ENCODE measurements around the gene CALCR.

The CALCR gene

DNA sequence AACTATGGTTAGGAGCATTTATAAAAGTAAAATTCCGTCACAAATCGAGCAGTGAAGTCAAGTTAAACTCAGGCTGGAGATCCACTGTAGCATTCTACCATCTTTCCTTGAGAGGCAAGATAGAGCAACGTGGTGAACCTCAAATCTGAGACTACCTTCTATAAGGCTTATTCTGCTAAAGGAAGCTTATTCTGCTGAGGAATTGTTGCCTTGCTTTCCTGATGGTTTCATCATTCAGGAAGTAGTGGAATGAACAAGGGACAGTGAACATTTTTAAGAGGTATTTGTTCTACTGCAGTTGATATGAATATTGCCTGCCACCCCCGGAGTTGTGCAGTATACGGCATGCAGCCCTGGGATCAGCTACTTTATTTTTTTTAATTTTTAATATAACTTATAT, 171.6 kb downstream of the CALCR start:
- H3K27me3 ChIP-seq (ENCODE audit: low read depth) = no peaks in the 10 kb centered on the region
- in situ Hi-C loops (cut with MboI; ENCODE audit: low sequenced_read_pairs) = no loop called here
- H3K9me3 ChIP-seq = no peaks in the 10 kb centered on the region; the same call in 1 of the 2 replicates
- no peak for DNase-seq (ENCODE audit: low spot score in 2 of 2)
- no peak overlapping the region for H3K4me3 ChIP-seq
- no peaks in the 10 kb centered on the region for H3K36me3 ChIP-seq (replicated peaks)
- H3K4me1 ChIP-seq = no peaks in the 10 kb centered on the region

DNA sequence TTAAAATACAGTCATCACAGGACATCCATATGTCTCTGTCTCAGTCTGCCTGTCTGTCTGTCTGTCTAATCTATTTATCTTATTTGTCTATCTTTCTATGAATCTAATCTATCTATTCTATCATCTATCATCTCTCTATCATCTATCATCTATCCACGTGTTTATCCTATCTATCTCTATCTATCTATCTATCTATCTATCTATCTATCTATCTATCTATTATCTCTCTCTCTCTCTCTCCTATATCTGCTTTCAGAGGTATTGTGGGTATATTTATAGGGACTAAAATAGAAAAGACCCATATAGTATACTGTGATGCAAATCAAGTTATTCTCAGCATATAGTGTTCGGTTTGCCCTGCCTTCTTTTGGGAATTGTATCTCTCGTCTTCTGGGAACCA, 174.9 kb downstream of the CALCR start:
- in situ Hi-C loops (cut with MboI; ENCODE audit: low sequenced_read_pairs) = no loop called here
- no peak overlapping the region for H3K4me3 ChIP-seq

DNA sequence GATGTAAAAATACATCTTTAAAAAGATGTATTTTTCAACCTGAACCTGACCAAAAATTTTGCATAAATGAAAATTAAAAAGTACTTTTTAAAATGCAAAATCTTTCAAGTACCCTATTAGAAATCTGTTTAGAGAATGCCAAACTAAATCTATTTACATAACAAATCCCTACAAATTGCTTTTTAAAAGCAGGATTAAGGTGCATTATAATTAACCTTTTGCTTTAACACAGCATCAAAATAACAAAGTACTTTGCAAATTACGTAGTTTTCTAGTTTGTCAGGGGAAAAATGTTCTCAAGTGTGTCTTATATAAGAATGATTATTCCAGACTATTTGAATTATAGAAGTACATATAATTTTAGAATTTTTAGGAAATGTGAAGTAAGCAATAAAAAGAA, 181.5 kb downstream of the CALCR start:
- DNase-seq (ENCODE audit: low spot score in 2 of 2) = peak in 1 of 2 experiments; percentile 77
- no peaks in the 10 kb centered on the region for H3K9me3 ChIP-seq
- peaks cover 11% of the 10 kb centered on the region for H3K27me3 ChIP-seq (ENCODE audit: low read depth)
- in situ Hi-C loops (cut with MboI; ENCODE audit: low sequenced_read_pairs) = no loop called here
- no peak overlapping the region for H3K4me3 ChIP-seq
- H3K4me1 ChIP-seq = peaks cover 10% of the 10 kb centered on the region
- no peaks in the 10 kb centered on the region for H3K36me3 ChIP-seq (replicated peaks)

More for the DNA sequence above, 174.9 kb downstream of the CALCR start:
- DNase-seq (ENCODE audit: low spot score in 2 of 2) = no peak
- Histone ChIP-seq H3K4me1 (no peaks in the 10 kb centered on the region), H3K27me3 (ENCODE audit: low read depth) (no peaks in the 10 kb centered on the region; the same call in 1 of the 2 replicates), H3K9me3 (no peaks in the 10 kb centered on the region), H3K36me3 (replicated peaks) (no peaks in the 10 kb centered on the region)

DNA sequence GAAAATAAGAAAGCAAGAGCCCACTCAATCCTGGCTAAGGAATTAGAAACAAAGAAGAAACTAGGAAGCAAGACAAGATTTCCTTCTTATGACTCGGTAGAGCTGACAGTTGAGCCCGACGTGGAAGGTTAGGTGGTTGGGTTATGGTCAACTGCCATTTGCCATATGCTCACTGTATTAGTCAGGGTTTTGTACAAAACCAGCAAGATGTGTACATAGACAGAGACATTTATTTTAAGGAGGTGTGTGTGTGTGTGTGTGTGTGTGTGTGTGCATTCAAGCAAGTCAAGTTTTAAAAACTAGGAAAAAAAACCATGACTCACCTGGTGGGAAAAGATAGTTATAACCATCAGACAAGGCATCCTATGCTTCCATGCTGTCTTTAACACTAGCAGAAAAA, 183.9 kb downstream of the CALCR start:
- H3K4me3 ChIP-seq = no peak overlapping the region
- no peak for DNase-seq (ENCODE audit: low spot score in 2 of 2)
- H3K27me3 ChIP-seq (ENCODE audit: low read depth) = peaks cover 11% of the 10 kb centered on the region
- H3K36me3 ChIP-seq (replicated peaks) = no peaks in the 10 kb centered on the region
- H3K9me3 ChIP-seq = no peaks in the 10 kb centered on the region
- H3K4me1 ChIP-seq = peaks cover 10% of the 10 kb centered on the region
- in situ Hi-C loops (cut with MboI; ENCODE audit: low sequenced_read_pairs) = no loop called here

DNA sequence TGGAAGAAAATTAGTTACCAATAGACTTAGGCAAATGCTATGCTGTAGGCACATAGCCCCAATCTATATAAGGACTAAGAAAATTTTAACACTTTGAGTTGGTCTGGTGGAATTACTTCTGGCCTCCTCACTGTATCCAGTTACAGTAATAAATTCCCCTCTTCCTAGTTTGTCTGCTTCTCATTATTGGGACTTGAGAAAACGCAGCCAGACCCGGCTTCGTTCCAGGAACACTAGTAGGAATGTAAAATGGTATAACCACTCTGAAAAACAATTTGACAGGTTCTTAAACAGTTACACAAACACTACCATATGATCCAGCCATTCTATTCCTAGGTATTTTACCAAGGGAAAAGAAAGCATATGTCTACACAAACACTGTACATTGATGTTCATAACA, 192.2 kb downstream of the CALCR start:
- DNase-seq (ENCODE audit: low spot score in 2 of 2) = no peak
- Histone ChIP-seq H3K9me3 (no peaks in the 10 kb centered on the region), H3K4me1 (no peaks in the 10 kb centered on the region), H3K27me3 (ENCODE audit: low read depth) (no peaks in the 10 kb centered on the region), H3K4me3 (no peak overlapping the region), H3K36me3 (replicated peaks) (no peaks in the 10 kb centered on the region)
- in situ Hi-C loops (cut with MboI; ENCODE audit: low sequenced_read_pairs) = no loop called here

DNA sequence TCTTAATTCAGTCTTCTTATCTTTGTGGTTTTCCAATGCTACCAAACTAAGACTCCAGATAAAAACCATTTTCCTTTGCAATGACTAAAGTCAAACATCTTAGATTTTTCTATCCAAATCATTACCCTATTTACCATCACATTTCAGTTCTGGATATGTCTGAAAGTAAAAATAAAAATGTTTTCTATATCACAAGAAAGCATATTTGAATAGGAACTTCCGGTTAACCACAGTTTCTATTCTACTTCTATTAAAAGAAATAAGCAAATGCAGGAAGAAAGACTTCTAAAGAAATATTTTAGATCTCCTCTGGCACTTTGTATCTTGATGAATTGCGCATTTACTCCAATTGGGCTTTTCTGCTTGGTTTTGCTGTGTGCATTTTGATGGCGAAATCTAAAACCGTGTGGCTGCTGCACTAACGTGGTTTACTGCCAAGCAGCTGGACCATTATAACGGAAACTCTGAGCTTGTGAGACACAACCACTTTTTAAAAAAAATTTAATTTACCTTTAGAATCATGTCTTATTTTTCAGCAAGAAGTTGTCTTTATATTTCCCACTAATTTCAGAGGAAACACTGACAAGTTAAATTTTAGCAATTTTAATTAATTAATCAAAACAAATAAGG, 196.3 kb downstream of the CALCR start:
- Histone ChIP-seq H3K27me3 (ENCODE audit: low read depth) (no peaks in the 10 kb centered on the region), H3K4me3 (no peak overlapping the region), H3K9me3 (no peaks in the 10 kb centered on the region), H3K36me3 (replicated peaks) (no peaks in the 10 kb centered on the region), H3K4me1 (peaks cover 2% of the 10 kb centered on the region; the same call in 1 of the 2 replicates)
- in situ Hi-C loops (cut with MboI; ENCODE audit: low sequenced_read_pairs) = no loop called here
- DNase-seq (ENCODE audit: low spot score in 2 of 2) = no peak

DNA sequence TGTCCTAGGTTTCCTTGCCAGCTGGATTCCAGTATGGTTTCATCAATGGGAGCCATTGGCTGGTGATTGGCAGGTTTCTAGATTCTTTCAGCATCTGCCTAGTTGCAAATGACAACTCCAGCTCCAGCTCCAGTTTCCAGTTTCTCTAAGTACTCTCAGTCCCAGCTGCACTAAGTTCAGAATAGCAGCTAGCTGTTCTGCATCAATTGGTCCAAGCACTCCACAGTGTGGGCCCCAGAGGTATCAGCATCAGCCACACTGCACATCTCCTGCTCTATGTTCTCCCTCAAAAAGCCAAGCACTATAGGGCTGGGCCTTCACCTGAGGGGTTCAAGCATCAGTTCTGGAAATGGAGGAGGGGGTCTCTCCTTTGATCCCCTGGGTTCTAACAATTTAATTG, 198.9 kb downstream of the CALCR start:
- no peaks in the 10 kb centered on the region for H3K27me3 ChIP-seq (ENCODE audit: low read depth)
- peaks cover 2% of the 10 kb centered on the region; the same call in 1 of the 2 replicates for H3K9me3 ChIP-seq
- H3K4me3 ChIP-seq = no peak overlapping the region
- no peaks in the 10 kb centered on the region for H3K36me3 ChIP-seq (replicated peaks)
- DNase-seq (ENCODE audit: low spot score in 2 of 2) = no peak
- in situ Hi-C loops (cut with MboI; ENCODE audit: low sequenced_read_pairs) = no loop called here
- H3K4me1 ChIP-seq = peaks cover 8% of the 10 kb centered on the region; the same call in 1 of the 2 replicates

Data from HAP-1 (cell line).